Progenitor cell of endocrine pancreas (in vitro differentiated cells): Measurements from ENCODE around the gene PCP4. TPM values are rescaled to one million over a fixed set of nuclear protein-coding genes. Genes with fewer than 3 reads are reported as not detected.
A peak's percentile ranks its signal among the peaks of the same experiment; 100 is the strongest.

Source experiments
- DNase-seq: peaks from one replicate; pipeline ENCODE4 v3.0.0; 2021; ENCODE audit warnings: low spot score; ENCODE audit not compliant: unreplicated experiment
- H3K27ac Mint-ChIP-seq: 2 replicates; pipeline ENCODE4 v1.8.0; 2021; ENCODE audit warnings: mild to moderate bottlenecking, moderate library complexity, mixed read lengths
- H3K27me3 Mint-ChIP-seq: 2 replicates; pipeline ENCODE4 v1.8.0; 2021; ENCODE audit warnings: mixed read lengths
- H3K36me3 Mint-ChIP-seq: 2 replicates; pipeline ENCODE4 v1.8.0; 2022; ENCODE audit warnings: mixed read lengths; ENCODE audit not compliant: insufficient read depth
- H3K4me1 Mint-ChIP-seq: 2 replicates; pipeline ENCODE4 v1.8.0; 2021; ENCODE audit warnings: low read depth, mixed read lengths
- H3K4me3 Mint-ChIP-seq: 2 replicates; pipeline ENCODE4 v1.8.0; 2021; ENCODE audit warnings: low read depth, mild to moderate bottlenecking, moderate library complexity, mixed read lengths
- H3K9me3 Mint-ChIP-seq: 2 replicates; pipeline ENCODE4 v1.8.0; 2021; ENCODE audit warnings: low read depth, mixed read lengths
- total RNA-seq: library from RNA; stranded (reverse); gene quantifications from 2 replicates; pipeline ENCODE4 v1.2.1, GENCODE V29; 2021
- TF ChIP-seq, protein P1 (sequence below): fragments of 200-600 bp; sonication (generic); IDR thresholded peaks from one replicate; pipeline ENCODE4 v1.5.0; 2021; ENCODE audit warnings: antibody characterized with exemption, mild to moderate bottlenecking; ENCODE audit not compliant: unreplicated experiment

The PCP4 gene
- total RNA-seq, 1 donor from 2014 or later, result 2.0 TPM

DNA sequence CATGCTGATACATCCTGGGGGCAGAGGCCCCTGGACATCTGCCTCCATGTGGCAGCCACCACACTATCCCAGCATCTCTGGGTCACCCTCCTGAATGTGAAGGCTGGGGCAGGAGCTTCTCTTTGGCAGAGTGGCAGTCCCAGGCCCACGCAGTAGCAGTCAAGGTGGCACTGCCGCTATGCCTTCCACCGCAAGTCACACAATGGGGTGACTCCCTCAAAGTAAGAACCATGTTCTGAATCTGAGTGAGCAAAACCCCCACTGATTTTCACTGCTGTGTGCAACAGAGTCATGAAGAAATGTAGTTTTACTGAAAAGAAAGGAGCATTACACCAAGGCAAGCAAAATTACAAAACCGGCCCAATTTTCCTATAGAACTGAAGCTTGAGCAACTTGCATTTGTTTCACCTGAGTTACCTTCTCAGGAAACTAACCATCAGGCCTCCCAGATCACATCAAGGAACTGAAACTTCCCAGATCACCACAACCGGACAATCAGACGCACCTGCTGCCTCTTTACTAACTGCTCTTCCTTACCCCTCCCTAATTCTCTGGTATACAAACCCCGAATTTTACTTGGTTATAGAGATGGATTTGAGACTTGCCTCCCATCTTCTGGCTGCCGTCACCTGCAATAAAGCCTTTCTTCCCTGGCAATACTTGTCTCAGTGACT, 102.6 kb downstream of the PCP4 start:
- Mint-ChIP-seq H3K27ac (no peak overlapping the region), H3K9me3 (peaks cover 4% of the 10 kb centered on the region), H3K4me1 (peaks cover 14% of the 10 kb centered on the region), H3K4me3 (no peak overlapping the region), H3K27me3 (no peaks in the 10 kb centered on the region), H3K36me3 (no peaks in the 10 kb centered on the region)
- TF ChIP-seq, protein P1, sequence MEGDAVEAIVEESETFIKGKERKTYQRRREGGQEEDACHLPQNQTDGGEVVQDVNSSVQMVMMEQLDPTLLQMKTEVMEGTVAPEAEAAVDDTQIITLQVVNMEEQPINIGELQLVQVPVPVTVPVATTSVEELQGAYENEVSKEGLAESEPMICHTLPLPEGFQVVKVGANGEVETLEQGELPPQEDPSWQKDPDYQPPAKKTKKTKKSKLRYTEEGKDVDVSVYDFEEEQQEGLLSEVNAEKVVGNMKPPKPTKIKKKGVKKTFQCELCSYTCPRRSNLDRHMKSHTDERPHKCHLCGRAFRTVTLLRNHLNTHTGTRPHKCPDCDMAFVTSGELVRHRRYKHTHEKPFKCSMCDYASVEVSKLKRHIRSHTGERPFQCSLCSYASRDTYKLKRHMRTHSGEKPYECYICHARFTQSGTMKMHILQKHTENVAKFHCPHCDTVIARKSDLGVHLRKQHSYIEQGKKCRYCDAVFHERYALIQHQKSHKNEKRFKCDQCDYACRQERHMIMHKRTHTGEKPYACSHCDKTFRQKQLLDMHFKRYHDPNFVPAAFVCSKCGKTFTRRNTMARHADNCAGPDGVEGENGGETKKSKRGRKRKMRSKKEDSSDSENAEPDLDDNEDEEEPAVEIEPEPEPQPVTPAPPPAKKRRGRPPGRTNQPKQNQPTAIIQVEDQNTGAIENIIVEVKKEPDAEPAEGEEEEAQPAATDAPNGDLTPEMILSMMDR, result no peak
- no peak for DNase-seq

DNA sequence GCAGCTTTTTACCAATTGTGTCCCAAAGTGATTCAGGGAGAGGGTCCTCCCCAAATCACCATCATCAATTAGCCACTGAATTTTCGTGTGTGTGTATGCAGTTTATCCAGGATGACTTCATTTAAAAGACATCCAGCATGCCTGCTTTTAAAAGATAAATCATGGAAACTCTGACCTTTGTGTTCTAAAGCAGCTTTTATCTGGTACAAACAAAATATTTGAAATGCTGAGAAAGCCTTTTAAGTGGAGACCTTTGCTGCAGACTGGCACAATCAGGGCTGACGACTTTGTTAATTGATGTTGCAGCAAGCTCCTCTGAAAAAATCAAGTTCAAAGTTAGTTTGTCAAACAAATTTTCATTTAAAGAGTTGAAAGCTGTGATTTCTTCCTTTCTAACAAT, 104.7 kb downstream of the PCP4 start:
- Mint-ChIP-seq H3K4me3 (no peak overlapping the region), H3K36me3 (no peaks in the 10 kb centered on the region), H3K27ac (peak overlapping the region; percentile 90)

DNA sequence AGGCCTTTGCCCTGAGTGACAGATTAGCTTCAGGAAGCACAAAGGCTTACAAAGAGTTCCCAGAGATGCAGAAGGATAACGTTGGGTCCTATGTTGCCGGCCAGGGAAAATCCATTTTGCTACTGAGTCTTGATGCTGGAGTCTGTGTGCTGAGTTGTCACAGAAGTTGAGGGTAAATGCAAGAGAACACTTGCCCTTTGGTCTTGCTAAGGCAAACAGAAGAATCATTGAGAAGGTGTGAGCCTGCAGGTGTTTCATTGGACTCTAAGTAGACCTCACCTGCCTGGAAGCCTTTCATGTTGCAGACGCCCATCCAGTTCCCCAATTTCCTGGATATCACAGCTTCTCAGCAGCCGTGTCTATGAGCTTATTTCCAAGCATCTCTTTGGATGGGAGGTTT, 105.2 kb downstream of the PCP4 start:
- H3K4me1 Mint-ChIP-seq, result peaks cover 14% of the 10 kb centered on the region
- no peaks in the 10 kb centered on the region for H3K9me3 Mint-ChIP-seq
- no peaks in the 10 kb centered on the region for H3K36me3 Mint-ChIP-seq
- peak overlapping the region; percentile 21 for H3K4me3 Mint-ChIP-seq
- no peaks in the 10 kb centered on the region for H3K27me3 Mint-ChIP-seq
- peak overlapping the region; percentile 90 for H3K27ac Mint-ChIP-seq
- DNase-seq, result no peak
- TF ChIP-seq, protein P1, result no peak

More for the DNA sequence above, 104.7 kb downstream of the PCP4 start:
- TF ChIP-seq, protein P1, result no peak
- no peak for DNase-seq
- Mint-ChIP-seq H3K27me3 (no peaks in the 10 kb centered on the region), H3K9me3 (no peaks in the 10 kb centered on the region), H3K4me1 (peaks cover 14% of the 10 kb centered on the region)

DNA sequence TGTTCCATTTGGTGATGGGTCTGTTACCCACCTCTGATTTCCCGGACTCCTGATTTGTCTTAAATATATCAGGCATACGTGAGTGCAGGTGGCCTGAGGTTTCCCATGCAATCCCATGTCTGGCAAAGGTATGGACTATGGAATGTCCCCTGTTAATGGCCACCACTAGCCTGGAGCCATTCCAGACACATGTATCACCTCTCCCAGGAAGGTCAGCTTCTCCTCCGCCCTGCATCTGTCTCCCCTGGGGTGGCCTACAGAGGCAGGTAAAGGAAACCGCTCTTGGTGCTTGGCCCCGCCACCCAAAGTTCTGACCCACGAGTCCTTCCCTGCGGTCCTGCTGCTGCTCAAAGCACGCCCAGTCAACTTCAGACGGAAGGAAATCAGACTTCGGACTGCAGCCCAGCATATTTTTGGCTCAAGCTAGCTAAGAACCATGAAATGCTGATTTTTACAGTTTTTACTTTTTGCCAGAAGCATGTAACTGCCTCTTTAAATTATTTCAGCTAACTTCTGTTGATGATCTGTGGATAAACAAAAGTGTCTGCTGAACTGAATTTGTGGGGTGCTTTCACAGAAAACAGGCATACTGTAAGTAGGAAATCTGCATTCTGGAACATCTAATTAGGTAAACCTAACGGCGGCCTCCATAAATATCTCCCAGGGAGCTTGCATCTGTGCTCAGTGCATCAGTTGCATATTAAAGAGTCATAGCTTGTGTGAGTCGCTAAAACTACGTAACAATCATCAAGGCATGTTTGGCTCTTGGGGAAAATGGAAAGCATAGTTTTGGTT, 105.9 kb downstream of the PCP4 start:
- H3K4me3 Mint-ChIP-seq, result no peak overlapping the region
- H3K27me3 Mint-ChIP-seq, result peaks cover 3% of the 10 kb centered on the region
- H3K9me3 Mint-ChIP-seq, result no peaks in the 10 kb centered on the region
- H3K27ac Mint-ChIP-seq, result peak overlapping the region; percentile 90
- no peak for DNase-seq
- TF ChIP-seq, protein P1, result no peak
- no peaks in the 10 kb centered on the region for H3K36me3 Mint-ChIP-seq
- peaks cover 14% of the 10 kb centered on the region for H3K4me1 Mint-ChIP-seq

DNA sequence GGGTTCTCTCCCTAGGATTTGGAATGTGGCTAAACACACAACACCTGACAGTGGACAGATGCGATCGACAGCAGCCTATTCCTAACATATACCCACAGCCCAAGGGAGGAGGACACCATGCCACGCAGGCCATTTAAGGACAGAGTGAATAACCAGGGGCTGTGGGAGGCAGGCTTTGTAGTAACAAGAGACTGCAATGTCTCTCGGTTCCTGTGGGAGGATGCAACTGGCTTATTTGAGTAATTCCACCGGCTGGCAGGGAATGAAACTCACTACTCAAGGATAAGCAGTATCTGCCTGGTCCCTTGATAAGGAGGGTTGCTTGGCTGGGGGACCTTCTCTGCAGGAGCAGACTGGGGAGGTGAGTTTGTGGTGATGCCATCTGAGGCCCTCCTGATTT, 109.6 kb downstream of the PCP4 start:
- TF ChIP-seq, protein P1, result no peak
- no peaks in the 10 kb centered on the region for H3K36me3 Mint-ChIP-seq
- H3K4me3 Mint-ChIP-seq, result no peak overlapping the region
- no peak for DNase-seq
- no peak overlapping the region for H3K27ac Mint-ChIP-seq
- peaks cover 4% of the 10 kb centered on the region for H3K27me3 Mint-ChIP-seq
- no peaks in the 10 kb centered on the region for H3K9me3 Mint-ChIP-seq
- H3K4me1 Mint-ChIP-seq, result peaks cover 12% of the 10 kb centered on the region

Other genes with a start within 250 kb of the PCP4 start
- gene IGSF5, start 122.3 kb upstream of the PCP4 start, total RNA-seq, result 0.22 and 0.33 TPM in 2 replicates